HG03139 (cell line): ENCODE measurements around the gene ATP5F1D.
"Not testable (repeated sequence)": the region's sequence is repeated elsewhere in the genome, so short reads cannot be mapped to it uniquely, and the experiment has no call there.

Experiments
- ATAC-seq: cut with Tn5 transposase; IDR thresholded peaks from one replicate; pipeline ENCODE4 v1.9.1; 2021; ENCODE audit not compliant: unreplicated experiment

Gene ATP5F1D

GRCh38 chr19:1241417-1242095 lies at the start of gene ATP5F1D:
TSS of gene ATP5F1D (plus strand) at chr19:1241751. CDS start at chr19:1241851, 100 bp downstream.
- ATAC-seq, result peak; percentile 38

DNA sequence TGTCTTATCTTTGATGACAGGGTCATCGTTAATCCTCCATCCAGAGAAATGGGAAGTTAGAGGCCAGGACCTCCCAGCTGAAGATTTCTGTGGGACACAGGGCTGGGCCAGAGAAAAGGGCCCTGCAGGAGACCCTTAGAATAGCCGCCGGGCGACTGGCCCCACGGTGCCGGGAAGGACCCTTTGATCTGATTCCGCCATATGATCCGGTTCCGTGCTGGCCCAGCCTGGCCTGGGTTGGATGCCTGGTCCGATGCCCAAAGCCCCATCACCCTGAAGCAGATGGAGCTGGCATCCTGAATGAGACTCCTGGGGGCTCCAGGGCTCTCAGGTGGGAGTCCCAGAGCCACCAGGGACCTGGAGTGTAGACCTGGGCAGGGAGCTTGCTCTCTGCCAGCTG lies 42.0 kb upstream of the ATP5F1D start:
- ATAC-seq, result no peak

GRCh38 chr19:1200614-1201013 lies 40.9 kb upstream of the ATP5F1D start:
- not testable (repeated sequence) for ATAC-seq

DNA sequence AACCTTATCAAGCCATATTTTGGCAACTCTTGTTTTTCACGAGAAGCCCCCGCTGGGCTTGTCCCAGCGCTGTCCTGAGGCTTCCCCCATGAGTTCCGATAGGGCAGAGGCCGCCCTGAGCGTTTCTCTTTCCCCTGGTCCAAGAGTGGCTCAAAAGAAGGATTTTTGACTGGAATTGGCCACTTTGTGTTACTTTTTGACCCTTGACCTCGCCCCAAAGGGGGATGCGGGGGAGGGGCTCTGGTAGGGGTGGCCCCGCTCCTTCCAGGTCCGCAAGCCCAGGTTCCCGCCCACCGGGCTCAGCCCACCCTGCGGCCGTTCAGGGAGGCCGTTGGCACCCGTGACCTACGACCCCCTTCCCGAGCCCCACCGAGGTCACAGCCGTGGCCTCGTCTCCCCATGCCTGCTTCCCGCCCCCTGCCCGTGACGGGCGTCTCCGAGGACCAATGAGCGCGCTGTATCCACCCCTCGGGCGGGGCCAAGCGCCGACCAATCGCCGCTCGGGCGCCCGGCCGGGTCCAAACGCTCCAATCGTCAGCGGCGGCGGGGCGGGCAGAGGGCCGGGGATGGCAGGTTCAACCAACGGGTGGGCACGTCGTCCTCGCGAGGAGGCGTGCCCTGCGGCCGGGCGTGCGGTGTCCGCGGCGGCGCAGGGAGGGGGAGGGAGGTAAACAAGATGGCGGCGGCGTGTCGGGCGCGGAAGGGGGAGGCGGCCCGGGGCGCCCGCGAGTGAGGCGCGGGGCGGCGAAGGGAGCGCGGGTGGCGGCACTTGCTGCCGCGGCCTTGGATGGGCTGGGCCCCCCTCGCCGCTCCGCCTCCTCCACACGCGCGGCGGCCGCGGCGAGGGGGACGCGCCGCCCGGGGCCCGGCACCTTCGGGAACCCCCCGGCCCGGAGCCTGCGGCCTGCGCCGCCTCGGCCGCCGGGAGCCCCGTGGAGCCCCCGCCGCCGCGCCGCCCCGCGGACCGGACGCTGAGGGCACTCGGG lies 36.1 kb upstream of the ATP5F1D start, which contains the start of gene STK11:
STK11 (plus strand) TSS at position 665 of the 986 bp plus-strand sequence. CDS start 1,136 bp downstream, outside the sequence.
- ATAC-seq, result peak; percentile 79

GRCh38 chr19:1206150-1206863 lies 35.2 kb upstream of the ATP5F1D start:
- no peak for ATAC-seq

DNA sequence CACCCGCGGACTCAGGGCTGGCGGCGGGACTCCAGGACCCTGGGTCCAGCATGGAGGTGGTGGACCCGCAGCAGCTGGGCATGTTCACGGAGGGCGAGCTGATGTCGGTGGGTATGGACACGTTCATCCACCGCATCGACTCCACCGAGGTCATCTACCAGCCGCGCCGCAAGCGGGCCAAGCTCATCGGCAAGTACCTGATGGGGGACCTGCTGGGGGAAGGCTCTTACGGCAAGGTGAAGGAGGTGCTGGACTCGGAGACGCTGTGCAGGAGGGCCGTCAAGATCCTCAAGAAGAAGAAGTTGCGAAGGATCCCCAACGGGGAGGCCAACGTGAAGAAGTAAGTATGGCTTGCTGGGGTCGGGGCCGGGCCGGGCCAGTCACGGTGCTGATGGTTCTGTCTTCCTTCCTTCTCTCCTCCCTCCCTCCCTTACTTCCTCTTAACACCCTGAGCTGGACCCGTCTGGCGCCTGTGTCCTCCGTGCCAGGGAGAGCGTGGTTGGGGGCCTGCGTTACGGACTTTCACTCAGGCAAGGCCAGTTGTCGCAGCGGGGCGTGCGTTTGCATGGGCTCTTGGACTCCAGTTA lies 34.6 kb upstream of the ATP5F1D start:
- ATAC-seq, result no peak

- ATAC-seq, result not testable (repeated sequence)
Observed at GRCh38 chr19:1208830-1209229, 32.7 kb upstream of the ATP5F1D start.

- no peak for ATAC-seq
Observed at GRCh38 chr19:1210227-1210538, 31.4 kb upstream of the ATP5F1D start.

- no peak for ATAC-seq
Observed at GRCh38 chr19:1211494-1212234, 29.9 kb upstream of the ATP5F1D start.

DNA sequence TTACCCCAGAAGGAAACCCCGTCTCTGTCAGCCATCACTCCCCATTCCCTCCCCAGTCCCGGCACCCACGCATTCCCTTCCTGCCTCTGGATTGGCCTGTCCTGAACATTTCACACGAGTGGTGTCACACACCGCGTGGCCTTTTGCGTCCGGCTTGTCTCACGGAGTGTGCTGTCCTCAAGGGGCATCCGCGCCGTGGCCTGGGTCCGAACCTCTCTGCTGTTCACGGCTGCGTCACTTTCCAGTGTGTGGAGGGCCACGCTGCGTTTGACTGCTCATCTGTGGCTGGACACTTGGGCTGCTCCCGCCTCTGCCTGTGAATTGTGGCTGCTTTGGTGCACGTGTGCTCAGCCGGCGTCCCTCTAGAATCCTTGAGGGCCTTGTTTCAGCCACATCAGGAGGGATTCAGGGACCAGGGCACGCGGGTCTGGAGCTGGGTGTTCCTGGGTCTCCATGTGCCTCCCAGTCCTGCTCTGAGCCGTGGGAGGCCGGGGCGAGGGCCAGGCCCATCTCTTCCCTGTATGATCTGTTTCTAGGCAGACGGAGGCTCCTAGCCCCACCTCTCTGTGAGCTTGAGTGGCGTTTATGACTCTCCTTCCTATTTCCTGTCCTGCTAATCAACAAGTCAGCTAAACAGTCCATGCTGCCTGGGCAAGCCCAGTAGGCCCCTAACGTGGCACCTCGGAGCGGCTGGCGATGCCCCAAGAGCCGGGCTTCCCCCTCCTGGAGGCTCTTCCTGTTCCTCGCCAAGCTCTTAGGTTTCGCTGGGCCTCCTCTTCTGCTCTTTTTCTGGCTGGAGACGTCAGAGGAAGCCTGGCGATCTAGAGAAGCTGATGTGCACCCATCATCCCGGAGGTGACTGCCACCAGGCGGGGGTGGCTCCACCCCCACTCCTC lies 27.9 kb upstream of the ATP5F1D start:
- ATAC-seq, result no peak

GRCh38 chr19:1214299-1214861 lies 27.2 kb upstream of the ATP5F1D start:
- ATAC-seq, result no peak

- no peak for ATAC-seq
Observed at GRCh38 chr19:1214862-1215731, 26.5 kb upstream of the ATP5F1D start.

GRCh38 chr19:1216756-1217155 lies 24.8 kb upstream of the ATP5F1D start:
- ATAC-seq, result no peak

- no peak for ATAC-seq
Observed at GRCh38 chr19:1217366-1217765, 24.2 kb upstream of the ATP5F1D start.

DNA sequence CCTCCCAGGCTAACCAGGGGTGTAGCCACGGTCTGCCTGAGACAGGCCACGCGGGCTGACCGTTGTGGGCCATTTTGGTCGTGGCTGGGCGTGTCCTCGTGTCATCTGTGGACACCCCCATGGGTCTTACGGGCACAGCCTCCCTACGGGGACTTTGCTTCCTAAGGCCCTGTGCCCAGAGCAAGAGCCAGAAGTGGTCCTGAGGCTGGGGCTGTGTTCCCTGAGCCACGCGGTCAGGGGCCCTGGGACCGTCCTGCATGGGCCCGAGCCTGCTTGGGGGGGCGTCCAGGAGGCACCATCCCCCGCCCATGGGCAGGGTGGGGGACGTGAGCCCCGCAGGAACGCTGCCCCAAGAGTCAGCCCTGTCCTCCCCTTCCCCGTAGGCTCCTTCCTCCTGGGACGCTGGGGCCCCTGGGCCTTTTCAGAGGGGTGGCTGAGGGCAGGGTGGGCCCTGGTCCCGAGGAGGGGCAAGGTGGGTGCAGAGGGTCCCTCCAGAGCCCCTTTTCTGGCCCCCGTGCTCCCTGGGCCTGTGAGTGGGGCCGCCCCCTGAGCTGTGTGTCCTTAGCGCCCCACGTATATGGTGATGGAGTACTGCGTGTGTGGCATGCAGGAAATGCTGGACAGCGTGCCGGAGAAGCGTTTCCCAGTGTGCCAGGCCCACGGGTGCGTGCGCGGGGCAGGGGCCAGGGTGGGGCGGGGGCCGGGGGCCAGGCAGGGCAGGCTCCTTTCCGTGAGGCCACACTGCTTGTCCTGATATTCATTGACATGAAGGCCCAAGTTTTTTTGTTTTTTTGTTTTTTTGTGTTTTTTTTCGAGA lies 22.6 kb upstream of the ATP5F1D start:
- ATAC-seq, result no peak

DNA sequence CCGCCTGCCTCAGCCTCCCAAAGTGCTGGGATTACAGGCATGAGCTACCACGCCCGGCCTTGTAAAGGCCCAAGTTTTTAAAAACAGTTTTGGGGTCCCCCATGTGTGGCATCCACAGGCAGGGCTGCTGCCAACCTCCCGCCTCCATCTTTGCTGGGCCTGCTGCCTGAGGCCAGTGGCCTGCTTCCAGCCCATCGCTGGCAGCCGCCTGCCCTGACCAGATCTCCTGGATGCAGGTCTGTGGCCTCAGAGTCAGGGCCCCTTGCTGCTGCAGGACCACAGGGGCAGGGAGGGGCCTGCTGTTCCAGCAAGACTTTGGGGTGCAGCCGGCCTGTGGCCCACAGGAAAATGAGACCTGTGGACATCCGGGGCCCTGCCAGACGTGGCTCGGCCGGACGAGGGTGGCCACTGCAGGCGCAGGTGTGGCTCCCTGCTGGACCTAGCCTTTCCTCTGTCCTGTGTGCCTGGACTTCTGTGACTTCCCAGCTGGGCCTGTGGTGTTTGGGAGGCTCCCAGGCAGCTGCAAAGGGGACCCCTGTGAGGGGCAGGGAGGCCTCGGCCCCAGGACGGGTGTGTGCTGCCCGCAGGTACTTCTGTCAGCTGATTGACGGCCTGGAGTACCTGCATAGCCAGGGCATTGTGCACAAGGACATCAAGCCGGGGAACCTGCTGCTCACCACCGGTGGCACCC lies 21.6 kb upstream of the ATP5F1D start:
- ATAC-seq, result no peak
